Transverse colon (tissue), 4 donors: Measurements from ENCODE around the gene RSBN1. TPM values are rescaled to one million over a fixed set of nuclear protein-coding genes. Genes with fewer than 3 reads are reported as not detected.
"Not testable (repeated sequence)": the region's sequence is repeated elsewhere in the genome, so short reads cannot be mapped to it uniquely, and the experiment has no call there.

Experiments used
- DNase-seq: peaks from one replicate; pipeline ENCODE4 v3.0.0-alpha.2; 2019
- H3K27ac ChIP-seq, 4 donors: fragments of 200-600 bp; sonication (generic); 2 replicates each; pipeline ENCODE4 v1.5.1; 2016 to 2018; ENCODE audit warnings: inconsistent platforms in 4 of 4
- H3K27me3 ChIP-seq: fragments of 200-600 bp; sonication (generic); 2 replicates; pipeline ENCODE4 v1.5.1; 2017; ENCODE audit warnings: inconsistent platforms
- H3K36me3 ChIP-seq, 4 donors: fragments of 200-600 bp; sonication (generic); 2 replicates each; pipeline ENCODE4 v1.5.1; 2017 to 2019; ENCODE audit warnings: inconsistent platforms in 4 of 4
- H3K4me1 ChIP-seq, 4 donors: fragments of 200-600 bp; sonication (generic); 2 replicates each; pipeline ENCODE4 v1.5.1; 2017 to 2020; ENCODE audit warnings: inconsistent platforms in 4 of 4
- H3K4me3 ChIP-seq, 4 donors: fragments of 200-600 bp; sonication (generic); 1 replicate in 1 of 4; 2 replicates in 3 of 4; pipeline versions ENCODE4 v1.5.1 to v1.6.1; 2017 to 2019; ENCODE audit warnings: inconsistent platforms in 4 of 4
- H3K9me3 ChIP-seq, 2 donors: fragments of 200-600 bp; sonication (generic); 2 replicates each; pipeline ENCODE4 v1.5.1; 2017 to 2019; ENCODE audit warnings: inconsistent platforms in 2 of 2
- CTCF ChIP-seq, 5 experiments: fragments of 200-600 bp in 3 of 5; fragments of 450-650 bp in 2 of 5; sonication (generic) in 3 of 5; IDR thresholded peaks; 1 replicate in 2 of 5; 2 replicates in 3 of 5; pipeline ENCODE4 v1.5.1; 2016 to 2017; ENCODE audit warnings: antibody characterized with exemption in 5 of 5, inconsistent platforms in 3 of 5, mild to moderate bottlenecking in 2 of 5, moderate library complexity in 1 of 5
- EP300 ChIP-seq: sonication (generic); formaldehyde crosslinking; IDR thresholded peaks from one replicate; pipeline ENCODE4 v1.6.1; 2017; ENCODE audit warnings: antibody characterized with exemption, low read depth
- POLR2A ChIP-seq: fragments of 450-650 bp; IDR thresholded peaks from one replicate; pipeline ENCODE4 v1.6.1; 2016; ENCODE audit warnings: antibody characterized with exemption, mild to moderate bottlenecking, moderate library complexity
- POLR2AphosphoS5 ChIP-seq, 3 donors: sonication (generic); formaldehyde crosslinking; IDR thresholded peaks; one replicate each; pipeline ENCODE4 v1.6.1; 2016; ENCODE audit warnings: antibody characterized with exemption in 3 of 3
- WGBS, 2 donors: methylation state at CpG; one replicate each; pipeline ENCODE4 v1.1.5; 2018; ENCODE audit warnings: low coverage in 1 of 2; 5-methylcytosine and 5-hydroxymethylcytosine counted together
- in situ Hi-C, 4 donors: fragments of 200-750 bp; cut with MboI; loops; one replicate each; pipeline versions ENCODE4 v1.15.0 to v1.15.1; 2017; ENCODE audit warnings: low sequenced_read_pairs in 3 of 4, low pct_ligation_motif_present in 1 of 4, low pct_unique_long_range_greater_than_20kb in 1 of 4
- intact Hi-C: fragments of 100-400 bp; cut with DNase I; formaldehyde crosslinking; loops from one replicate; pipeline ENCODE4 v1.15.1; 2023; ENCODE audit warnings: low total_unique reads
- total RNA-seq, 4 donors: library from RNA; depleted of rRNA; stranded (reverse); fragments of >200 nt; gene quantifications; one replicate each; pipeline ENCODE4 v1.1.0, GENCODE V29; 2016

The RSBN1 gene
- total RNA-seq, 4 donors from 2014 or later: 26.6 to 42.7 (median 31.8) TPM

- in situ Hi-C loops (no loop called here), intact Hi-C loops (no loop called here)
- 0% methylated on average over 2 to 53 of the region's 55 CpGs for WGBS, 2 donors
- H3K36me3 ChIP-seq: peaks cover 0 to 4% (median 0%) of the 10 kb centered on the region in 4 donors
- no peak for TF ChIP-seq EP300
- no peak for TF ChIP-seq CTCF (IDR thresholded peaks at IDR 0.05)
- no peak for TF ChIP-seq POLR2AphosphoS5 (IDR thresholded peaks at IDR 0.05)
- no peak for TF ChIP-seq POLR2A
- H3K4me1 ChIP-seq: peaks cover 4 to 21% (median 7%) of the 10 kb centered on the region in 4 donors
- no peaks in the 10 kb centered on the region for H3K27me3 ChIP-seq
- DNase-seq: peak; percentile 72
- H3K9me3 ChIP-seq: no peaks in the 10 kb centered on the region
- peak overlapping the region; percentile 94 to 98 (median 94) for H3K27ac ChIP-seq
- peak overlapping the region; percentile 88 to 100 (median 98) for H3K4me3 ChIP-seq
Measured at GRCh38 chr1:113758631-113759332, 53.5 kb downstream of the RSBN1 start.

GRCh38 chr1:113756461-113756860, 55.8 kb downstream of the RSBN1 start:
- no peak overlapping the region for H3K27ac ChIP-seq
- no peak for DNase-seq
- 91 to 100% methylated on average over 1 of the region's 1 CpG for WGBS, 2 donors
- no peaks in the 10 kb centered on the region for H3K9me3 ChIP-seq
- intact Hi-C loops (no loop called here), in situ Hi-C loops (no loop called here)
- peaks cover 0 to 7% (median 0%) of the 10 kb centered on the region in 4 donors for H3K36me3 ChIP-seq
- H3K4me3 ChIP-seq: no peak overlapping the region
- TF ChIP-seq POLR2A (no peak), POLR2AphosphoS5 (IDR thresholded peaks at IDR 0.05) (no peak), CTCF (IDR thresholded peaks at IDR 0.05) (no peak), EP300 (no peak)
- peaks cover 4 to 21% (median 7%) of the 10 kb centered on the region in 4 donors for H3K4me1 ChIP-seq
- H3K27me3 ChIP-seq: no peaks in the 10 kb centered on the region

GRCh38 chr1:113753333-113753732, 58.9 kb downstream of the RSBN1 start:
- H3K27me3 ChIP-seq, H3K9me3 ChIP-seq, intact Hi-C loops, H3K4me3 ChIP-seq, in situ Hi-C loops, H3K27ac ChIP-seq, DNase-seq: not testable (repeated sequence)
- 83 to 91% methylated on average over 6 of the region's 6 CpGs for WGBS, 2 donors
- Histone ChIP-seq H3K4me1 (peaks cover 4 to 21% (median 7%) of the 10 kb centered on the region in 4 donors), H3K36me3 (peaks cover 0 to 11% (median 0%) of the 10 kb centered on the region in 4 donors)

GRCh38 chr1:113751516-113751915, 60.8 kb downstream of the RSBN1 start:
- no peak overlapping the region for H3K4me3 ChIP-seq
- intact Hi-C loops (no loop called here), in situ Hi-C loops (no loop called here)
- H3K4me1 ChIP-seq: peaks cover 0 to 8% (median 2%) of the 10 kb centered on the region in 4 donors
- peaks cover 0 to 11% (median 0%) of the 10 kb centered on the region in 4 donors for H3K36me3 ChIP-seq
- 72 to 78% methylated on average over 1 of the region's 1 CpG for WGBS, 2 donors
- no peak for DNase-seq
- no peaks in the 10 kb centered on the region for H3K27me3 ChIP-seq
- no peak for TF ChIP-seq CTCF (IDR thresholded peaks at IDR 0.05)
- no peak for TF ChIP-seq EP300
- no peak for TF ChIP-seq POLR2AphosphoS5 (IDR thresholded peaks at IDR 0.05)
- no peak for TF ChIP-seq POLR2A
- H3K27ac ChIP-seq: no peak overlapping the region
- H3K9me3 ChIP-seq: no peaks in the 10 kb centered on the region
